Mammary epithelial cell (primary cell): ENCODE data around the gene SYTL3.

Experiments used
- EZH2 ChIP-seq: IDR thresholded peaks from 2 replicates; pipeline ENCODE4 v1.6.1; 2012; ENCODE audit warnings: low read length, inconsistent platforms, borderline replicate concordance
- TF ChIP-seq, protein P1 (sequence below), 2 donors: IDR thresholded peaks in 1 of 2; conservative IDR thresholded peaks in 1 of 2; 2 replicates each; pipeline ENCODE4 v1.5.1; 2011 to 2012; ENCODE audit warnings: inconsistent platforms in 2 of 2, low read length in 2 of 2, mild to moderate bottlenecking in 2 of 2, control low read depth in 1 of 2, low read depth in 1 of 2; ENCODE audit not compliant: insufficient read depth in 1 of 2; ENCODE audit errors: extremely low read depth in 1 of 2

DNA sequence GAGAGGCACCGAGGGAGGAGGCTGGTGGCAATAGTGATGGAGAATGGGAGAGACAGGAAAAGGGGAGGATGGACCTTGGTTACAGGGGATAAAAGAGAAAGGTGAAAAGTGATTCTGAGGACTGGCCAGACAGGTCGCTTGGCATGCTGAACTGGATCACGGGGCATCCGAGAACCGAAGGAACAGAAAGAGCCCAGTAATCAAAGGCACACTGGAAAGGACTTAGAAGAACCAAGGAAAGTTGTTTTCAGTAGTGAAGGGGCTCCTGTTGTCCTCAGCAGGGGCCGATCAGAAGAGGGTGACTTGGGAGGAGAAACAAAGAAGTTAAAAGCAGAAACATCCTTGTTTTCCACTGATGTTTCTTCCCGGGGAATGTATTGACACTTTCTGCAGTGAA, 18.9 kb downstream of the SYTL3 start:
- TF ChIP-seq, protein P1, sequence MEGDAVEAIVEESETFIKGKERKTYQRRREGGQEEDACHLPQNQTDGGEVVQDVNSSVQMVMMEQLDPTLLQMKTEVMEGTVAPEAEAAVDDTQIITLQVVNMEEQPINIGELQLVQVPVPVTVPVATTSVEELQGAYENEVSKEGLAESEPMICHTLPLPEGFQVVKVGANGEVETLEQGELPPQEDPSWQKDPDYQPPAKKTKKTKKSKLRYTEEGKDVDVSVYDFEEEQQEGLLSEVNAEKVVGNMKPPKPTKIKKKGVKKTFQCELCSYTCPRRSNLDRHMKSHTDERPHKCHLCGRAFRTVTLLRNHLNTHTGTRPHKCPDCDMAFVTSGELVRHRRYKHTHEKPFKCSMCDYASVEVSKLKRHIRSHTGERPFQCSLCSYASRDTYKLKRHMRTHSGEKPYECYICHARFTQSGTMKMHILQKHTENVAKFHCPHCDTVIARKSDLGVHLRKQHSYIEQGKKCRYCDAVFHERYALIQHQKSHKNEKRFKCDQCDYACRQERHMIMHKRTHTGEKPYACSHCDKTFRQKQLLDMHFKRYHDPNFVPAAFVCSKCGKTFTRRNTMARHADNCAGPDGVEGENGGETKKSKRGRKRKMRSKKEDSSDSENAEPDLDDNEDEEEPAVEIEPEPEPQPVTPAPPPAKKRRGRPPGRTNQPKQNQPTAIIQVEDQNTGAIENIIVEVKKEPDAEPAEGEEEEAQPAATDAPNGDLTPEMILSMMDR (conservative IDR thresholded peaks at IDR 0.05 in 1 of 2, IDR thresholded peaks at IDR 0.05 in 1 of 2; ENCODE audit: extremely low read depth in 1 of 2, insufficient read depth in 1 of 2, low read depth in 1 of 2, low read length in 2 of 2): no peak
- no peak for TF ChIP-seq EZH2
